ENCODE data around the gene AREG.

DNA sequence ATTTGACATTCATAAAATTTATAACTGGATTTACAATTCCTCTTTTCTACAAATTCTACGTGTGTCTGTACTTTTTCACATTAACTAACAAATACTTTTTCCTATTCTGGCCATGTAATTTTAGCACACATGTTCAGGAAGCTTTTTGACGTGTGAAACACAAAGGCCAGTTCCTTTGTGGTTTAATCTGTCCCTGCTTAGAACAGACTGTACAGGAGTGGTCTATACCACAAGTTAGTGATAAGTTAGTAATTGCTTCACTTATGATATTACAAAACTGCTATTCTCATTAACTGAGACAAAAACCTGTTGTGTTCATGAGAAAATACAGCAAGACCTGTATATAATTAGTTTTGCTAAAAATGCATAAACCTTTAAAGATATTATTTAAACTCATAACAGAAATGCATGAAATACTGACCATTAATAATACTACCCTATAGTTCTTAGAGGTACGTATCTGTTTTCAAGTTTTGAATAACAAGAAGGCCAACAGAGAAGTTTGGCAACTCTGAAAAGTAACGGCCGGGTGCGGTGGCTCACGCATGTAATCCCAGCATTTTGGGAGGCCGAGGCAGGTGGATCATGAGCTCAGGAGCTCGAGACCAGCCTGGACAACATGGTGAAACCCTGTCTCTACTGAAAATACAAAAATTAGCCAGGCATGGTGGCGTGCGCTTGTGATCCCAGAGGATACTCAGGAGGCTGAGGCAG is 13.7 kb upstream of the AREG start:
- TF ChIP-seq, protein P1, sequence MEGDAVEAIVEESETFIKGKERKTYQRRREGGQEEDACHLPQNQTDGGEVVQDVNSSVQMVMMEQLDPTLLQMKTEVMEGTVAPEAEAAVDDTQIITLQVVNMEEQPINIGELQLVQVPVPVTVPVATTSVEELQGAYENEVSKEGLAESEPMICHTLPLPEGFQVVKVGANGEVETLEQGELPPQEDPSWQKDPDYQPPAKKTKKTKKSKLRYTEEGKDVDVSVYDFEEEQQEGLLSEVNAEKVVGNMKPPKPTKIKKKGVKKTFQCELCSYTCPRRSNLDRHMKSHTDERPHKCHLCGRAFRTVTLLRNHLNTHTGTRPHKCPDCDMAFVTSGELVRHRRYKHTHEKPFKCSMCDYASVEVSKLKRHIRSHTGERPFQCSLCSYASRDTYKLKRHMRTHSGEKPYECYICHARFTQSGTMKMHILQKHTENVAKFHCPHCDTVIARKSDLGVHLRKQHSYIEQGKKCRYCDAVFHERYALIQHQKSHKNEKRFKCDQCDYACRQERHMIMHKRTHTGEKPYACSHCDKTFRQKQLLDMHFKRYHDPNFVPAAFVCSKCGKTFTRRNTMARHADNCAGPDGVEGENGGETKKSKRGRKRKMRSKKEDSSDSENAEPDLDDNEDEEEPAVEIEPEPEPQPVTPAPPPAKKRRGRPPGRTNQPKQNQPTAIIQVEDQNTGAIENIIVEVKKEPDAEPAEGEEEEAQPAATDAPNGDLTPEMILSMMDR (IDR thresholded peaks at IDR 0.05) = no peak
- TF ChIP-seq POLR2A (IDR thresholded peaks at IDR 0.05) = no peak
